ENCODE data around the gene C10orf71. TPM values are rescaled to one million over a fixed set of nuclear protein-coding genes. Genes with fewer than 3 reads are reported as not detected.

C10orf71 gene
- total RNA-seq, 1 experiment from 2014 or later: not detected

GRCh38 chr10:49310901-49311554, 12.1 kb downstream of the C10orf71 start:
- Histone ChIP-seq H3K27me3 (ENCODE audit: control insufficient read depth, insufficient read depth, low read length) (no peaks in the 10 kb centered on the region; the same call in 1 of the 2 replicates), H3K9me3 (ENCODE audit: control insufficient read depth, insufficient read depth, low read depth, low read length) (no peaks in the 10 kb centered on the region), H3K4me1 (ENCODE audit: control insufficient read depth, insufficient read depth, low read length) (no peaks in the 10 kb centered on the region), H3K27ac (ENCODE audit: low read length) (no peak overlapping the region), H3K4me3 (ENCODE audit: low read depth in 2 of 2, low read length in 2 of 2) (no peak overlapping the region), H3K36me3 (ENCODE audit: control insufficient read depth, insufficient read depth, low read length) (no peaks in the 10 kb centered on the region)
- in situ Hi-C loops (cut with HindIII; ENCODE audit: low pct_unique_long_range_greater_than_20kb, low sequenced_read_pairs): no loop called here
- no peak for ATAC-seq
- DNase-seq (ENCODE audit: low read depth, low spot score): no peak
- POLR2A ChIA-PET: no interaction called here
- CTCF ChIA-PET: no interaction called here
- TF ChIP-seq REST (IDR thresholded peaks at IDR 0.05; ENCODE audit: insufficient read depth in 1 of 2, low read depth in 2 of 2, low read length in 1 of 2) (no peak), TCF7L2 (IDR thresholded peaks at IDR 0.05; ENCODE audit: low read depth, low read length) (no peak), CTCF (IDR thresholded peaks at IDR 0.05) (no peak), POLR2AphosphoS5 (IDR thresholded peaks at IDR 0.05; ENCODE audit: low read depth, low read length) (no peak), SIN3A (IDR thresholded peaks at IDR 0.05; ENCODE audit: borderline replicate concordance, insufficient read depth, low read depth, low read length) (no peak)
- intact Hi-C loops (cut with micrococcal nuclease; ENCODE audit: unreplicated experiment): no loop called here
- no TSS peak for BruUV-seq (replicated peaks)

GRCh38 chr10:49311555-49312236, 12.7 kb downstream of the C10orf71 start:
- in situ Hi-C loops (cut with HindIII; ENCODE audit: low pct_unique_long_range_greater_than_20kb, low sequenced_read_pairs): no loop called here
- no peak for TF ChIP-seq CTCF (IDR thresholded peaks at IDR 0.05)
- TF ChIP-seq TCF7L2 (IDR thresholded peaks at IDR 0.05; ENCODE audit: low read depth, low read length): no peak
- Histone ChIP-seq H3K27me3 (ENCODE audit: control insufficient read depth, insufficient read depth, low read length) (no peaks in the 10 kb centered on the region; the same call in none of the 2 replicates), H3K4me1 (ENCODE audit: control insufficient read depth, insufficient read depth, low read length) (no peaks in the 10 kb centered on the region), H3K9me3 (ENCODE audit: control insufficient read depth, insufficient read depth, low read depth, low read length) (no peaks in the 10 kb centered on the region), H3K4me3 (ENCODE audit: low read depth in 2 of 2, low read length in 2 of 2) (no peak overlapping the region), H3K36me3 (ENCODE audit: control insufficient read depth, insufficient read depth, low read length) (no peaks in the 10 kb centered on the region), H3K27ac (ENCODE audit: low read length) (no peak overlapping the region)
- ATAC-seq (no peak), DNase-seq (ENCODE audit: low read depth, low spot score) (no peak)
- intact Hi-C loops (cut with micrococcal nuclease; ENCODE audit: unreplicated experiment): no loop called here
- no TSS peak for BruUV-seq (replicated peaks)
- ChIA-PET CTCF (no interaction called here), POLR2A (no interaction called here)
